NCI-H460 (cell line): ENCODE measurements around the gene ACSL4. TPM values are rescaled to one million over a fixed set of nuclear protein-coding genes. Genes with fewer than 3 reads are reported as not detected.
"Not testable (repeated sequence)": the region's sequence is repeated elsewhere in the genome, so short reads cannot be mapped to it uniquely, and the experiment has no call there.

Experiments
- DNase-seq: peaks from one replicate; pipeline ENCODE4 v3.0.0-alpha.2; 2016; ENCODE audit warnings: low read depth; ENCODE audit errors: extremely low read depth
- total RNA-seq: library from RNA; depleted of rRNA; stranded (reverse); fragments of >200 nt; shearing (Covaris generic); gene quantifications from 2 replicates; pipeline ENCODE4 v1.2.3, GENCODE V29; 2014

ACSL4 gene
- total RNA-seq, 1 experiment from 2014 or later: 64.4 TPM

DNA sequence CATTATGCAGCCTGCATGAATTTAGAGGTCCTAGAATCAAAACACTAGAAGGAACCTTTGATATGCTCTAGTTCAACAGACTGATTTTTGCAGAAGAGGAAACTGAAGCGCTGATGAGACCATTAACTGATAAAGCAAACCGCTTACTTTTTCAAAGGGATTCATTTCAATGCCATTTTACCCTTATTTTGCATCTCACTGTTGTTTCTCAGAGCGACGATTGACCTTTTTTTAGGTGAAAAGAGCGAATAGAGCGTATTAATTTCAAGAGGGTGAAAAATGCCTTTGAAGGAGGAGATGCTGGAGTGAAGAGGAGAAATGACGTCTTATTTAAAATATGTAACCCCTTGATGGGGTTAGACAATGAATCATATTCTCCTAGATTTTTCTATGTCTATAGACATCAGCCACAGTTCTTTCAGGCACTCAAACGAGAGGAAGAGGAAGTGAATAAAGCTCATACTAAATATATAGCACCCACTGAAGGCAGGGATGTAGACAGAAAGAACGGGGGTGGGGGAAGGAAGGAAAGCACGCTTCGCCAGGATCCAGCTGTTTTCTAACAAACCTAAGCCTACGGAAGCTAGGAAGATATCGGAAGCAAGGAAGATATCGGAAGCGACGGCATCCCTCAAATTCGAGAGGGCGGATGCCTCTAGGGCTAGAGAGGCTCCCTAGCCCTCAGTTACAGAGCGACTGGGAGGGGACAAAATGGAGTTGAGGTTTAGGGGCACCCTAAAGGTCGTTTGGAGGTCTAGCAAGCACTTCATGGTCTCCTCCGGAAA lies 848 bp downstream of the ACSL4 start:
- DNase-seq: peak; percentile 2

DNA sequence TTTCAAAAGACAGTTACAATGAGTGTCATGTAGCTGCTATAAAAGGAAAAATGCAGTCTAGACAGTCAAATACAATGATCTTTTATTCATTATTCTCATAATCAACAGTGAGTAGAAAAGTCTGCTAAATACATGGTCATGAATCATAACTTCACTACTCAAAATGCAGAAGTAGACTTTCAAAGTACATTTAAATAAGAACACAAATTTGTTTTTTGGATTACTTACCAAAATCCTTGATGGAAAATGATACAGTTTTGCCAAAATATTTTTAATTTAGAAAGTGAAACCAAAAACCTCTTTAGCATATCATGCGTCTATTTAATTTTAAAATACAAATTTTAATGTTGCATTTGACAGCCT lies 4.9 kb downstream of the ACSL4 start:
- DNase-seq: no peak

DNA sequence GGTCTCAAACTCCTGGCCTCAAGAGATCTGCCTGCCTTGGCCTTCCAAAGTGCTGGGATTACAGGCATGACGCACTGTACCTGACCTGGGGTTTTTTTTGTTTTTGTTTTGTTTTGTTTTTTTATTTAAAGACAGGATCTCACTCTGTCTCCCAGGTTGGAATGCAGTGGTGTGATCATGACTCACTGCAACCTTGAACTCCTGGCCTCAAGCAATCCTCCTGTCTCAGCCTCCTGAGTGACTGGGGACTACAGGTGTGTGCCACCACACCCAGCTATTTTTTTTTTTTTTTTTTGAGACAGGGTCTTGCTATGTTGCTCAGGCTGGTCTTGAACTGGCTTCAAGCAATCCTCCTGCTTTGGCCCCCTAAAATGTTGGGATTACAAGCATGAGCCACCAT lies 8.1 kb downstream of the ACSL4 start:
- not testable (repeated sequence) for DNase-seq

DNA sequence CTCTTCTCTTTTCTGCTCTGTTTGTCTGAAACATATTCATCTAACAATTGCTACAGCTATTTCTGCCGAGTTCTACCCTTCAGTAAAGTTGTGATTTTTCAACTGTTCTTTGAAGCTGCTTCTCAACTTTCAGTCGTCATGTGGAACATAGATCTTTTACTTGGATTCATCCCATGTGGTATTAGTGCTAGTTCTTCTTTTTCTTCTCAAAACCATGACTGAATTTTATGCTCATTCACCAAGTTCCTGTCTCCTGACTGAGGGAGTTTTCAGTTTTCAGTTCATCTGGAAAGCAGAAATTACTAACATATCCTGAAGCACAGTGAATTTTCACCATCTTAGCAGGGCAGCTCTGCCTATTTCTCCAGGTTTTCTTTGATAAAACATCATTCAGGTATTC lies 12.1 kb downstream of the ACSL4 start:
- no peak for DNase-seq

DNA sequence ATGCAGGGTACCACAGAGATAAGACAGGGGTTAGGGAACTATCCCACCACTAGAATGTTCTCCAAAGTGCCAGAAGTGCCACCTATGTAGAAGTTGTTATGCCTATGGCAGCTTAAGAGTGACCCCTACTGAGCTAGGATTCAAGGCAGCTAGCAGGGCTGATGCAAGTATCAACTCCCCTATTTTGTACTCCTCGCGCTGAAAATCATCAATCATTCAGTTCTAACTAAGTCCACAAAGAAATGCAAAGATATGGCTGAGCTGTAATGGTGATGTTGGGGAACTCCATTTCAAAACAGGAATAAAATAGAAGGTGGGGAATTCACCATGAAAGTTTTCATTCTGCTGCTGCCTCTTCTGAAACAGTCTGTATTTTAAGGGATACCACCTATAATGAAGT lies 13.8 kb downstream of the ACSL4 start:
- DNase-seq: no peak

DNA sequence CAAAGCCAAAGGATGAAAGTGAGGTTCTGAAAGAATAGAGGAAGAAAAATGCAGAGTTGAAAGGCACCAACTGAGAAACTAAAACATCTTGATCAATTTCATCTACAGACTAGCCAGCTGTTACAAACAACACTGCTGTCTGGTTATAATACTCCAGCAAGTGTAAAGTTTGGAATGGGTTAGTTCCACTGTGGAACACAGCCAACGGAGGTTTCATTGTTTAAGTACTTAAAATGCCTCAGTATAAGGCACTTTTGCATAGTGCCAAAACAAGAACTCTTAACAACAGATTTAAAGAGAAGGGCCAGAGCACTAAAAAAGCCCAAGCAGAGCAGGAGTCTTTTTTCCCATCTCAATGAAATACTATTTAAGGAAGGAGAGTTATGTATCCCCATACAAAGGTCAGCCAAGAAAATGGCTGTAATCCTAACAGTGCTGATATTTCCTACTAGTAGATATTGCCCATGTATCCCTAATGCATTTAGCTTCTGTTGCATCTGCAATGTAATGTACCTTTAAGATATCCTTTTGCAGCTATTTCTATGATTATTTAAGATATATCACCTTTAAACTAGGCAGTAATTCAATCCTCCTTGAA lies 16.5 kb downstream of the ACSL4 start:
- DNase-seq: no peak

DNA sequence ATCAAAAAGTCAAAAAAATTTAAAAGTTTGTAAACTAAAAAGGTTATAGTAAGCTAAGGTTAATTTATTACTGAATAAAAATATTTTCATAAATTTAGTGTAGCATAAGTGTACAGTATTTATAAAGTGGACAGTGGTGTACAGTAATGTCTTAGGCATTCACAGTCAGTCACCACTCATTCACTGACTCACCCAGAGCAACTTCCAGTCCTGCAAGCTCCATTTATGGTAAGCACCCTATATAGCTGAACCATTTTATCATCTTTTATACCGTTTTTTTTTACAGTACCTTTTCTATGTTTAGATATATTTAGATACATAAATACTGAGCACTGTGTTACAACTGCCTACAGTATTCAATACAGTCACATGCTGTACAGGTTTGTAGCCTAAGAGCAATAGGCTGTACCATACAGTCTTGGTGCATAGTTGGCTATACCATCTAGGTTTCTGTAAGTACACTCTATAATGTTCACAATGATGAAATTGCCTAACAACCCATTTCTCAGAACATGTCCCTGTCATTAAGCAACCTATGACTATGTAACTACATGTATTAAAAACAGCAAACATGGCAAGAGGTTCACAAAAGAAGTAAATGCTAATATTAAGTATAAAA lies 18.6 kb downstream of the ACSL4 start:
- peak; percentile 17 for DNase-seq

DNA sequence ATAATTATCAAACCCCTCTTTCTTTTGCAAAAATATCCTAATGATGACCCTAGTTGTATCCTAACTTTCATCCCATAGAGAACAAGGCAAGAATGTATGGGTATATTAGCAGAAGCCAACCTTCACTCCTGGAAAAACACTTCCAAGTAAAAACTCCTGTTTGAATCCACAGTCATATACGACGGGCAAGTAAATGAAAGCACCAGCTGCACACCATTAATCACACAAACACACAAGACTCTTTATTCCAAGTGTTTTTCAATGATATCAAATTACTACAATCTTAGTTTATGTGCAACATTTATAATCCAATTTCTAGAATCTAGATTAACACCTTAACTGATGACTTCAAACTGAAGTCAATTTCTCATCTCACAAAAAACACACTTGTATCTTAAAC lies 22.9 kb downstream of the ACSL4 start:
- DNase-seq: no peak

DNA sequence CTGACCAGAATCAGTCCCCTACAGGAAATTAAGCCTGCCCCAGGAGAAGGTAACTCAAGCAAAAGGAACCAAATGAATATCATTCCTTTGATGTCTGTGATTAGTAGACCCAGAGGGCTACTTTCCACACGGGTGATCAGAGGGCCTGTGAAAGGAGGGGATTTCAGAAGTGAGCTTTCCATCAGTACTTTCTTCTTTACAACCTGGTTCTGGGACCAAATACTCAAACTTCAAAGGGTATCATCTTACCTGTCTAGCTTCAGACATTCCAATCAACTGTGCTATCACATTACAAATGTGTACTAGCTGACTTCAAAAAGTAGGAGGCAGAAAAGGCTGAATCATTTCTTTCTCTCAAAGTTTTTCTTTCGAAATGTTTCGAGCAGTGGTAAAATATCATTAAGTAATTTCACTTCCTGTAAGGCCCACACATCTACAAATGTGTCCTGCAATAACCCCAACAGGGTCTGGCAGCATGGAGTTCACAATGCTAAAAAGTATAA lies 23.9 kb downstream of the ACSL4 start:
- DNase-seq: no peak

DNA sequence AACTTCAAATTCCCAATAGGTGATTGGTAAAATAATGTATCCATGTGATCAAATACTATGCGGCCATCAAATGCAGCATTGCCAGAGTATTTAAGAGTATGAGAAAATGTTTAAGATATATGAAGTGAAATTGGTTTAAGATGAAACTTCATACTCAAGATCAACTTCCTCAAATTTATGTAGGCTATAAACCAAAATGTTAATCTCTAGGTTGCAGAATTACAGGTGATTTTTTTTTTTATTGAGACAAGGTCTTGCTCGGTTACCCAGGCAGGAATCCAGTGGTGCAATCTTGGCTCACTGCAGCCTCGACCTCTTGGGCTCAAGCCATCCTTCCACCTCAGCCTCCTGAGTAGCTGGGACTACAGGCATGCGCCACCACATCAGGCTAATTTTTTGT lies 25.3 kb downstream of the ACSL4 start:
- no peak for DNase-seq

DNA sequence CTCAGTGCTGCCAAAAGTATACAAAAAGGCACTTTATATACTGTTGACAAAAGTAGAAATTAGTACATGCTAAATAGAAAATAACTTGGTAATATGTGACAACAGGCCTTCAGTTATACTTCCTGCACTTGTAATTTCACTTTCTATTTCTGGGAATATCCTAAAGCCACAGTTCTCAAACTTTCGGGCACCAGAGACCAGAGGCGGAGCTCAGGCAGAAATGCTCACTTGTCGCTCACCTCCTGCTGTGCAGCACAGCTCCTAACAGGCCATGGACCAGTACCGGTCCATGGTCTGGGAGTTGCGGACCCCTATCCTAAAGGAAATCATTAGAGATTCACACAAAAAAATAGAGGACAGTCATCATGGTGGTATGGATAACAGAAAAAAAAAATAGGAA lies 25.7 kb downstream of the ACSL4 start:
- DNase-seq: no peak

DNA sequence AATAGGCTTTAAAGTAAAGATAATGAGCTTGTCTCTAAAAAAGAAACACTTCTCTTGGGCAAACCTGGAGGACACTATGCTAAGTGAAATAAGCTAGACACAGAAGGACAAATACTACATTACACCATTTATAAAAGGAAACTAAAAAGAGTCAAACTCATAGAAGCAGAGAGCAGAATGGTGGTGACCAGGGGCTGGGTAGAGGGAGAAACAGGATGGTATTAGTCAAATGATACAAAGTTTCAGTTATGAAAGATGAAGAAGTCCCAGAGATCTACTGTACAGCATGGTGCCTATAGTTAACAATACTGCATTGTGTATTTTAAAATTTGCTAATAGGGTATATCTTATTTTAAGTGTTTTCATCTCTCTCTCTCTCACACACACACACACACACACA lies 28.5 kb downstream of the ACSL4 start:
- no peak for DNase-seq

DNA sequence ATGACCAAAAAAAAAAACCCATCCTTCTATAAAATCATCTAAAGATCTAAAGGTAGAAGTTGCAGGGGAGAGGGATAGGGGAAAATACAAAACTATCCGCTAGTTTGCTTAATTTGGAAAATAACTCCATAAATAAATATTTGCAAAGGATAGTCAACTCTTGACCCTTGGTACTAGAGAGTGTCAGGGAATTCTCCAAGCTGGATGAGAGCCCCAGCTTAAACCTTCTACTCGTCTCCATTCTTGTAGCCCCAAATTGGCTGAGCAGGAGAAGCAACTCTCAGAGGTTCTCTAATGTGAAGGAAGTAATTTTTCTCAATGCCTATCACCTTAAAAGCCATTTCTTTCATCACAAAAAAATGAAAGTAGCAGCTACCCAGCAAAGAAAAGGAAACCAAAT lies 35.2 kb downstream of the ACSL4 start:
- no peak for DNase-seq

DNA sequence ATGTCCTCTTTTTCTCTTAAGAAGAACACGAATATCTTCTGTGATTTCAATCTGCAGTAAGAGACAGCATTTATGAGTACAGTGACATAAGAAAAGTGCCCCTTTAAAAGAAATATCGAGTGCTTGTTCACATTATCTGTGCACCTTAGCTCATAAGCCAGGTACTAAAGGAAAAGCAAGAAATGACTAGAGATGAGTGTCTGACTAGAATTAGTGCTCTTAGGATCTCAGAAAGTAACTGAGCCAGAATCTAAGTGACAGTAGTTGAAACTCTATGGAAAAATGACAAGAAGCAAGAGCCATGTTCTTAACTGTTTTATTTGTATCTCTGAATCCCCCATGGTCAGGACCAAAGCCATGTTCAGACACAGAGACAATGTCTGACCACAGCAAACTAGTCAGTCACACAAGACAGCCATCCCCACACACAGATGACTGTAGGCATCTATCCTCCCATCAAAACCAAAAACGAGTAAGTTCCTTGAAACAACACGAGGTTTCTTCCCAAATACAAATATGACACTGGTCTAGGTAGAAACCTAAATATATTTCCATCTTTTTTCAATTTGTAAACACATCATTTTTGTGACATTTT lies 36.8 kb downstream of the ACSL4 start:
- no peak for DNase-seq

DNA sequence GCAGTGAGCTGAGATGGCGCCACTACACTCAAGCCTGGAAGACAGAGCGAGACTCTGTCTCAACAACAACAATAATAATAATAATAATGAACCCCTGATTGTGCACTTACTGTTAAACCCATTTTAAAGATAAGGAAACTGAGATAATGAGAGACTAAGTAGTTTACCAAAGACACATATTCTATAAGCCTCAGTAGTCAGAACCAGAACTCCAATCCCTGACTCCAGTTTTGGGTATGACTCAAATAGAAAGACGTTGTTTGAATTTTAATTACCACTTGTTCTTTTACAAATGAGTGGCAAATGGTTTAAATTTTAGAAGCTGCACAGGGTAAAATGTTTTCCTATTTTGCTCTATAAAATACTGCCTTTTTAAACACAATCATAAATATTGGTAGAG lies 37.4 kb downstream of the ACSL4 start:
- no peak for DNase-seq

DNA sequence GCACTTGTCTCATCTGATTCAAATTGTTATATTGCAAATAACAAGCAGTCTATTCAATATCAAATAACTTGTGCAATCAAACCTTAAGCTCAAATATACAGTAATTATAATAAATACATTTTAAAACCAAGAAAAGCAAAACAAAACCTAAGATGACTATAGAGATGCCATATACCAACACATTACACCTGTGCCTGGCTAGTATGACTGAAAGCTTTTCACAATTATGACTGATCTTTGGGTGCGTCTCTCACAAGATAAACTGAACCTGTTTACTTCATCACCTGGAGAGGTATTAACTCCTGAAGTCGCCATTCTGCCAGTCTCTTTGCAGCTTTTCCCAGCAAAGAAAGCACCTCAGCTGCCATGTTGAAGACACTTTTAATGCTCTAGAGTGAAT lies 41.3 kb downstream of the ACSL4 start:
- no peak for DNase-seq

DNA sequence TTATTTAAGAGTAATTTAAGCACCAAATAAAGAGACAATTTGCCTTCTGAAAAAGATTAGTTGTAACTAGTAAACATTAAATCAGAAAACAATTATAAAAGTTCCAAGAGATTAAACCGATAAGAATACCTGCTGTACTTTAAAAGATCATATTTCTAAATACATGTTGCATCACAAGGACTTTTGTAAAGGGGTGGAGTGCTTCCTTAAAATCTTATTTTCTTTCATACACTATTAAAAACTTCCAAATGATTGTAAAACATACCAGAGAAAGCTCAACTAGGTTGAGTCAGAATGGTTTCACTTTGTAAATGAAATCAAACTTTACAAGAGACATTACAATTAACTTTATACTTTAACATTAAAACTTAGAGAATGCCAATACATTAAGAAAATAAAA lies 41.8 kb downstream of the ACSL4 start:
- DNase-seq: no peak

DNA sequence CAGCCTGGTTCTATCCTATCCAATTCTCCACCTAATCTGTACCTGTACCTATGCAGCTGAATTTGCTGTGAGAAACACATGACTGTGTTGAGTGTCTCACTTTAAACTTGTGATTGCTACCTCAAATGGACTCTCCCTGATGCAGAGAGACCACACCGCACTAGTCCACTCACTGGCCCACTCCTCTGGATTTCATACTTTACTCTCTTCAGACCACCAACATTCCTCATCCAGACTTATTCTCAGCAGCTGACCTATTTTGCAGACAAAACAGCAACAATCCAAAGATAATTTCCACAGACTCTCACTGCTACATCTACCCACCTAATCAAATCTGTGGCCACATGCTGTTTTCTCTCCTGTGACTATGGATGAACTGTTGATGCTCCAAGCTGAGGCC lies 45.2 kb downstream of the ACSL4 start:
- no peak for DNase-seq

DNA sequence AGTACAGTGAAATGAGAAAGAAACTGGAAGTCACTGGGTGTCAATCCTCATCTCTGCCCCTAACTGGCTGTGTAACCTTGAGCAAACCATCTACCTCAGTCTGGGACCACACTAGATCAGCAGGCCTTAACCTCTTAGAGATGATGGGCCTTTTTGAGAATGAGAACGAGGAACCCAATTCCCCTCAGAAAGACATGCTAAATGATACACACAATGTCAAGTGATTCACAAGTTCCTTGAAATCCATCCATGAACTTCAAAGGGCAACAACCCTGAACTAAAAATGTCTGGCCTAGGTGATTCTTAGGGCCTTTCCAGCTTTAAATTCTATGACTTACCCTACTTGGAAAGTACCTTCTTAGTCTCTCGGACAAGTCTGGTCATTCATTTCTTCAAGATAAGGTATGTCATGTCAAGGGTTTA lies 47.4 kb downstream of the ACSL4 start:
- no peak for DNase-seq

DNA sequence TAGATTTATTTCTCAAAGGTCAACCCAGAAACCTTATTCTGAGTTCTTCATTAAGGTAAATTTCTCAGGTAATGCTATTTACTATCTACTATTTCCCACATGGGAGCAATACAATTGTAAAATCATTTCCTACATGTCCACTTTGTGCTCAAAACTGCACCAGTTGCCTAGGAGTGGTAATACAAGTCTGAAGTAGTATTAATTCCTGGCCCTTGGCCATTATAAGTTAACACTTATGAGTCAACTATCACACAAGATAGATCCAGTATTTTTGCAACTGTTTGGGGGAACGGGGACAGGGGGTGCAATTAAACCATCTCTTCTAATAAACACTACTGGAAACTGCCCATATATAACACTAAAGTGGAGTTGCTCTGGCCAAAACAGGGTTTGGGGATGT lies 48.9 kb downstream of the ACSL4 start:
- no peak for DNase-seq

DNA sequence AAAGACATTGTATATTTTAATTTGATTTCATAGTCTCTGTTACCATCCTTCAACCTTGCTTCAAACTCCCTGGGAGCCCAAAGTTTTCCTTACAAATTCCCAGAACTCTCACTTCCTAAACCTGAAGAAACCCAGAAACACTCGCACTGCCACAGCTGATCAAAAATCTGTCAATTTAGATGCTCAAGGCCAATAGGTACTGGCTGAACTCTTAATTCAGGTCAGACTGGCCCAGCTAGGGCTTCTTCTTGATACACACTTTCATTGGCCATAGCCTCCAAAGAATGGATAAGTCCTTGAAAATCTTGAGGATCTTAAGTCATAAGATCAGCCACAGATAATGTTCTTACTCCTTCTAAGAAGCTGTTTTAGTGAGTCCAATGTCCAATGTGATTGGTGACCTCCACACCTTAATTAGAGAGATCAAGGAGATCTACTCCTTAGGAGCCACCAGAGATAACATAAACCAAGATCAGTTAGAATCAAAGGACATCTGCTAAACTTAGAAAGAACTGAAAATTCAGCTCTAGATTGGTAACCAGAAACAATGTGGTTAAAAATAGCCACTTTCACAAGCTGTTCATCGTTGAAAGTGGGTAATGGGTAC lies 51.5 kb downstream of the ACSL4 start:
- DNase-seq: no peak
